Measurements from ENCODE around the gene HAAO. TPM values are rescaled to one million over a fixed set of nuclear protein-coding genes. Genes with fewer than 3 reads are reported as not detected.
A peak's percentile ranks its signal among the peaks of the same experiment; 100 is the strongest.

The HAAO gene
- total and polyA plus RNA-seq, 2 of the 13 experiments (the other 11 are each of a cell fraction or from before 2014, with no cell fraction given), result 36.1 to 42.7 TPM

GRCh38 chr2:42792583-42793333, at the start of gene HAAO (continued):
- TF ChIP-seq CEBPB (IDR thresholded peaks at IDR 0.05; ENCODE audit: borderline replicate concordance, low read depth, low read length), result no peak
- TF ChIP-seq ZNF556 (CRISPR knock-in tag; IDR thresholded peaks at IDR 0.05; ENCODE audit: borderline replicate concordance), result peak; percentile 100
- TF ChIP-seq CERS6 (CRISPR knock-in tag; IDR thresholded peaks at IDR 0.05), result 0 out of 2 replicates have a peak, but pooled peaks have one; percentile 64
- peak; percentile 97 for TF ChIP-seq NFKBIZ (CRISPR knock-in tag; IDR thresholded peaks at IDR 0.05)
- TF ChIP-seq MYC (CRISPR knock-in tag; IDR thresholded peaks at IDR 0.05; ENCODE audit: borderline replicate concordance), result peak; percentile 97
- peak; percentile 97 for TF ChIP-seq TAF15 (IDR thresholded peaks at IDR 0.05; ENCODE audit: low read depth, low read length, poor library complexity, severe bottlenecking)
- peak; percentile 98 for TF ChIP-seq ZFP90 (CRISPR knock-in tag; IDR thresholded peaks at IDR 0.05; ENCODE audit: borderline replicate concordance)
- TF ChIP-seq ASH2L (IDR thresholded peaks at IDR 0.05; ENCODE audit: insufficient read length, low read depth, low read length), result peak; percentile 92
- TF ChIP-seq TFDP2 (CRISPR knock-in tag; IDR thresholded peaks at IDR 0.05), result peak; percentile 95
- TF ChIP-seq IKZF4 (CRISPR knock-in tag; IDR thresholded peaks at IDR 0.05; ENCODE audit: borderline replicate concordance, low read depth, not compliant biosample characterization), result peak; percentile 76
- TF ChIP-seq UBTF (CRISPR knock-in tag; IDR thresholded peaks at IDR 0.05), result peak; percentile 97
- peak; percentile 90 for TF ChIP-seq ZBTB3 (CRISPR knock-in tag; IDR thresholded peaks at IDR 0.05; ENCODE audit: borderline replicate concordance, low read depth)
- TF ChIP-seq LBX2 (CRISPR knock-in tag; IDR thresholded peaks at IDR 0.05; ENCODE audit: borderline replicate concordance), result peak; percentile 39; the same call in 1 of the 2 replicates
- peak in 1 of 2 experiments; percentile 85; a peak in 2 of 4 replicates for TF ChIP-seq ATF4 (CRISPR knock-in tag; IDR thresholded peaks at IDR 0.05)
- TF ChIP-seq SP5 (CRISPR knock-in tag; IDR thresholded peaks at IDR 0.05; ENCODE audit: borderline replicate concordance, low read depth), result peak; percentile 99
- peak; percentile 94 for TF ChIP-seq FOXO1 (CRISPR knock-in tag; IDR thresholded peaks at IDR 0.05)
- TF ChIP-seq ZNF619 (CRISPR knock-in tag; IDR thresholded peaks at IDR 0.05), result peak; percentile 99
- TF ChIP-seq ZNF543 (CRISPR knock-in tag; IDR thresholded peaks at IDR 0.05), result peak; percentile 87; the same call in 1 of the 2 replicates
- peak; percentile 93 for TF ChIP-seq PHF21A (CRISPR knock-in tag; IDR thresholded peaks at IDR 0.05)
- TF ChIP-seq SNAI1 (CRISPR knock-in tag; IDR thresholded peaks at IDR 0.05; ENCODE audit: borderline replicate concordance), result peak; percentile 88; the same call in 1 of the 2 replicates
- peak; percentile 93 for TF ChIP-seq ZNF777 (CRISPR knock-in tag; IDR thresholded peaks at IDR 0.05)
- peak; percentile 97 for TF ChIP-seq POLR2AphosphoS5 (IDR thresholded peaks at IDR 0.05; ENCODE audit: low read depth, low read length)
- peak; percentile 58; the same call in 1 of the 2 replicates for TF ChIP-seq FOSL1 (CRISPR knock-in tag; IDR thresholded peaks at IDR 0.05; ENCODE audit: borderline replicate concordance)
